HG03571 (cell line): ENCODE results near the gene SPN.
"Not testable (repeated sequence)": the region's sequence is repeated elsewhere in the genome, so short reads cannot be mapped to it uniquely, and the experiment has no call there.

Experiments
- ATAC-seq: cut with Tn5 transposase; IDR thresholded peaks from one replicate; pipeline ENCODE4 v1.9.1; 2021; ENCODE audit not compliant: unreplicated experiment

SPN gene

GRCh38 chr16:29663016-29663806 is at the start of gene SPN:
TSS of gene SPN (plus strand) at chr16:29663247. CDS start at chr16:29663729, 482 bp downstream.
- ATAC-seq = no peak

- not testable (repeated sequence) for ATAC-seq
Measured at GRCh38 chr16:29613307-29614057, 49.6 kb upstream of the SPN start.

GRCh38 chr16:29614691-29615314 is 48.2 kb upstream of the SPN start:
- not testable (repeated sequence) for ATAC-seq

- not testable (repeated sequence) for ATAC-seq
Measured at GRCh38 chr16:29616127-29616526, 46.9 kb upstream of the SPN start.

- not testable (repeated sequence) for ATAC-seq
Measured at GRCh38 chr16:29620591-29620990, 42.5 kb upstream of the SPN start.

- ATAC-seq = not testable (repeated sequence)
Measured at GRCh38 chr16:29622738-29623137, 40.3 kb upstream of the SPN start.

GRCh38 chr16:29623253-29623652 is 39.8 kb upstream of the SPN start:
- not testable (repeated sequence) for ATAC-seq

- ATAC-seq = not testable (repeated sequence)
Measured at GRCh38 chr16:29625114-29625513, 37.9 kb upstream of the SPN start.

- not testable (repeated sequence) for ATAC-seq
Measured at GRCh38 chr16:29626778-29627331, 36.2 kb upstream of the SPN start.

GRCh38 chr16:29627661-29628075 is 35.4 kb upstream of the SPN start:
- ATAC-seq = peak; percentile 54

- not testable (repeated sequence) for ATAC-seq
Measured at GRCh38 chr16:29628707-29629106, 34.3 kb upstream of the SPN start.

- not testable (repeated sequence) for ATAC-seq
Measured at GRCh38 chr16:29629318-29629717, 33.7 kb upstream of the SPN start.

- ATAC-seq = not testable (repeated sequence)
Measured at GRCh38 chr16:29631658-29632057, 31.4 kb upstream of the SPN start.

- not testable (repeated sequence) for ATAC-seq
Measured at GRCh38 chr16:29635902-29636301, 27.1 kb upstream of the SPN start.

- ATAC-seq = not testable (repeated sequence)
Measured at GRCh38 chr16:29636368-29636767, 26.7 kb upstream of the SPN start.

GRCh38 chr16:29638751-29639150 is 24.3 kb upstream of the SPN start:
- ATAC-seq = not testable (repeated sequence)

GRCh38 chr16:29641561-29641960 is 21.5 kb upstream of the SPN start:
- no peak for ATAC-seq

- ATAC-seq = no peak
Measured at GRCh38 chr16:29643596-29643995, 19.5 kb upstream of the SPN start.

- ATAC-seq = peak; percentile 52
Measured at GRCh38 chr16:29644338-29644857, 18.6 kb upstream of the SPN start.

- ATAC-seq = peak; percentile 42
Measured at GRCh38 chr16:29644973-29645693, 17.9 kb upstream of the SPN start.
